GM13977 (cell line): ENCODE results near the gene METTL5.
"Not testable (repeated sequence)": the region's sequence is repeated elsewhere in the genome, so short reads cannot be mapped to it uniquely, and the experiment has no call there.

Experiments
- DNase-seq: peaks from one replicate; pipeline ENCODE4 v3.0.0; 2012; ENCODE audit warnings: low spot score
- CTCF ChIP-seq: IDR thresholded peaks from 2 replicates; pipeline ENCODE4 v1.5.1; 2012; ENCODE audit warnings: mild to moderate bottlenecking, control low read depth; ENCODE audit not compliant: insufficient read depth; ENCODE audit errors: extremely low read depth, missing control alignments
- in situ Hi-C: fragments of 300-500 bp; cut with MboI; formaldehyde crosslinking; loops from one replicate; pipeline ENCODE4 v1.12.0; 2022; ENCODE audit warnings: low sequenced_read_pairs, low pct_unique_long_range_greater_than_20kb, mixed read lengths, inconsistent platforms; ENCODE audit not compliant: unreplicated experiment

The METTL5 gene

GRCh38 chr2:169828141-169828811, 3.6 kb upstream of the METTL5 start:
- peak; percentile 73 for DNase-seq
- in situ Hi-C loops: no loop called here
- TF ChIP-seq CTCF: no peak

GRCh38 chr2:169827272-169828140, 2.8 kb upstream of the METTL5 start, which contains the start of gene UBR3:
Gene UBR3 (plus strand): TSS chr2:169827454. CDS start chr2:169827508, 54 bp downstream.
- TF ChIP-seq CTCF: no peak
- peak; percentile 97 for DNase-seq
- in situ Hi-C loops: no loop called here

- TF ChIP-seq CTCF: no peak
- no peak for DNase-seq
- in situ Hi-C loops: no loop called here
Observed at GRCh38 chr2:169823996-169824372, 721 bp downstream of the METTL5 start.

- TF ChIP-seq CTCF: no peak
- in situ Hi-C loops: no loop called here
- no peak for DNase-seq
Observed at GRCh38 chr2:169822785-169823392, 1.8 kb downstream of the METTL5 start.

GRCh38 chr2:169822036-169822435, 2.7 kb downstream of the METTL5 start:
- in situ Hi-C loops: no loop called here
- TF ChIP-seq CTCF: no peak
- DNase-seq: no peak

- not testable (repeated sequence) for DNase-seq
Observed at GRCh38 chr2:169820101-169820500, 4.6 kb downstream of the METTL5 start.

GRCh38 chr2:169819106-169819505, 5.6 kb downstream of the METTL5 start:
- in situ Hi-C loops: no loop called here
- DNase-seq: no peak
- no peak for TF ChIP-seq CTCF

More at GRCh38 chr2:169820101-169820500, 4.6 kb downstream of the METTL5 start:
- in situ Hi-C loops: not testable (repeated sequence)
